AG04450 (cell line): ENCODE results near the gene PXDN. TPM values are rescaled to one million over a fixed set of nuclear protein-coding genes. Genes with fewer than 3 reads are reported as not detected.

Source experiments
- CTCF ChIA-PET: fragments of 300-600, 350-600 bp; formaldehyde crosslinking; extraction: SDS; loops from one replicate; lab custom pipeline; 2022; ENCODE audit warnings: antibody characterized with exemption, inconsistent platforms; lab: Charles Lee
- POLR2A ChIA-PET: fragments of 350-600 bp; formaldehyde crosslinking; extraction: SDS; loops from one replicate; lab custom pipeline; 2021; ENCODE audit warnings: antibody characterized with exemption, inconsistent platforms; lab: Yijun Ruan, JAX
- DNase-seq: peaks from one replicate; pipeline ENCODE4 v3.0.0-alpha.2; 2011; ENCODE audit warnings: low read depth, low spot score
- H3K27ac ChIP-seq: one replicate; pipeline ENCODE4 v1.5.1; 2012; ENCODE audit warnings: low read depth, low read length, control low read depth
- H3K27me3 ChIP-seq: one replicate; pipeline ENCODE4 v1.6.0; 2012; ENCODE audit warnings: low read length; ENCODE audit not compliant: control insufficient read depth, insufficient read depth
- H3K4me3 ChIP-seq: 2 replicates; pipeline ENCODE4 v1.5.1; 2011; ENCODE audit warnings: mild to moderate bottlenecking, low read depth, low read length, control low read depth
- H3K9me3 ChIP-seq: 2 replicates; pipeline ENCODE4 v1.5.1; 2012; ENCODE audit warnings: low read length; ENCODE audit not compliant: control insufficient read depth, insufficient read depth
- polyA plus RNA-seq: library from polyadenylated mRNA; depleted of rRNA; stranded (reverse); fragments of >200 nt; gene quantifications from 2 replicates; pipeline ENCODE4 v1.2.3, GENCODE V29; 2011
- TF ChIP-seq, protein P1 (sequence below): IDR thresholded peaks from 2 replicates; pipeline ENCODE4 v1.5.1; 2011; ENCODE audit warnings: low read depth, low read length, control low read depth, inconsistent platforms

Gene PXDN
- polyA plus RNA-seq, 1 experiment: 271 TPM

DNA sequence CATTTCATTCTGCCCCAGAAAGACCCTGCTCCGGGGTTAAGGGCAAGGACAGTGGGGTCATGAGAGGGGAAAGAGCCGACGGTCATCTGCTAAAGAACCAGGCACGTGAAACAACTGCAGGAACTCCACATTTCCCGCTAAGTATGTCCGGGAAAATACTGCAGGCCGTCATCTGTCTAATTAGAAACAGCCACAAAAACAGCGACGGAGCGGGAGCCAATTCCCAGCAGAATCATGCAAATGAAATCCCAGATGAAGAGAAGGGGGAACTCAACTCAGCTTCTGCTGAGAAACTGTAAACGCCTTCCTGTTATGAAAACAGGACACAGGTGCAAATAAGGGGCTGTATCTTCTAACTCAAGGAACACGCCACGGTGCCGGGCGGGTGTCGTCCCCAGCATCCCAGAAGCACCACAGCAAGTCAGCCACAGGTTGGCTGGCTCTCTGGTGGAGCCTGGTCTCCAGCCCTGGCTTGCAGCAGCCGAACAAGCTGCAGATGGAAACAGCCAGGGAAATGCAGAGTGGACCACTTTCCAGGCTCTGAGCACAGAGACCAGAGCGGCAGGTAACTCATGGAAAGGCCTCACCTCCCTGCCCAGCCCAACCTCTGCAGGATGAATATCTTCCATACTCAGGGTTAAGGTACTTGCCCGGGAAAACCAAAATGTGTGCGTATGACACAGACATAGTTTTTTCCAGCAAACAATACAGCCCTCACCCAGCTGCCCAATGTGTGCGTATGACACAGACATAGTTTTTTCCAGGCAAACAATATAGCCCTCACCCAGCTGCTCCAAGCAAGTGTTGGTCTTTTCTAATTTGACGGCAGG, 28.9 kb downstream of the PXDN start:
- Histone ChIP-seq H3K4me3 (no peak overlapping the region), H3K9me3 (no peaks in the 10 kb centered on the region; the same call in 1 of the 2 replicates), H3K27me3 (no peaks in the 10 kb centered on the region), H3K27ac (peak overlapping the region; percentile 31)
- TF ChIP-seq, protein P1, sequence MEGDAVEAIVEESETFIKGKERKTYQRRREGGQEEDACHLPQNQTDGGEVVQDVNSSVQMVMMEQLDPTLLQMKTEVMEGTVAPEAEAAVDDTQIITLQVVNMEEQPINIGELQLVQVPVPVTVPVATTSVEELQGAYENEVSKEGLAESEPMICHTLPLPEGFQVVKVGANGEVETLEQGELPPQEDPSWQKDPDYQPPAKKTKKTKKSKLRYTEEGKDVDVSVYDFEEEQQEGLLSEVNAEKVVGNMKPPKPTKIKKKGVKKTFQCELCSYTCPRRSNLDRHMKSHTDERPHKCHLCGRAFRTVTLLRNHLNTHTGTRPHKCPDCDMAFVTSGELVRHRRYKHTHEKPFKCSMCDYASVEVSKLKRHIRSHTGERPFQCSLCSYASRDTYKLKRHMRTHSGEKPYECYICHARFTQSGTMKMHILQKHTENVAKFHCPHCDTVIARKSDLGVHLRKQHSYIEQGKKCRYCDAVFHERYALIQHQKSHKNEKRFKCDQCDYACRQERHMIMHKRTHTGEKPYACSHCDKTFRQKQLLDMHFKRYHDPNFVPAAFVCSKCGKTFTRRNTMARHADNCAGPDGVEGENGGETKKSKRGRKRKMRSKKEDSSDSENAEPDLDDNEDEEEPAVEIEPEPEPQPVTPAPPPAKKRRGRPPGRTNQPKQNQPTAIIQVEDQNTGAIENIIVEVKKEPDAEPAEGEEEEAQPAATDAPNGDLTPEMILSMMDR: no peak
- POLR2A ChIA-PET: interaction anchor here (0.7 kb wide), 1 partner anchor 1181 kb away, joined by 14 read pairs; no protein-coding TSS in a partner anchor
- no peak for DNase-seq
- CTCF ChIA-PET: interaction anchor here (1.1 kb wide), 1 partner anchor 103 kb away, joined by 3 read pairs; no protein-coding TSS in a partner anchor

DNA sequence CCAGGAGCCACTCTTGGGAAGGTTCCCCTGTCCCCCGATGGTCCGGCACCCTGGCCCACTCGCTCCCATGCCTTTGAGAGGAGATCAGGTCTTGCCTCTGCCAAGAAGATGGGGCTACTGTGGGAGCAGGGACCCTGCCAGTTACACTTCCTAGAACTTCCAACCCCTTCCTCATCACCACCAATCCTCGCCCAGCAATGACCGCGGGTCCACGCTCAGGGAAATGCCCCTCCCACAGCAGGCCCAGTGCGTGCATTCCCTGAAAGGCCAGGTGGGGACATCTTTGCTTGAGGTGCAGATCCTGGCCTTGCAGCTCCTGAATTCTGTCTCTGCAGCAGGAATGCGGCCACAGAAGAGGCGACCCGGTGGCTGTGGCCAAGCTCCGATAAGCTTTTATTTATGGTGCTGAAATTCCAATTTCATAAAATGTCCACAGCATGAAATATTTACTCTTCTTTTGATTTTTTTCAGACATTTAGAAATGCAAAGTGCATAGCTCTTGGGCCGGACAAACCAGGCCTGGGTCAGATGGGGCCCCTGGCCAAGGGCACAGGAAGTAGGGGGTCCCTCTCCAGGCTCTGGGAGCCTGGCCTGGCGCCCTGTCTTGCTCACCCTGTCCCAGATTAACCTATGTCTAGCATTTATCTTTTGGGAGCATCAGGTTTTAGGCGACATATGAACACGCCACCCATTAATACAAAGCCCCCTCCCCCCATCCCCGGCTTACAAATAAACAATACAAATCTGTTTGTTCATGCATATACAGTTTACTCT, 29.8 kb downstream of the PXDN start:
- Histone ChIP-seq H3K9me3 (no peaks in the 10 kb centered on the region; the same call in 1 of the 2 replicates), H3K4me3 (no peak overlapping the region), H3K27me3 (no peaks in the 10 kb centered on the region), H3K27ac (no peak overlapping the region)
- TF ChIP-seq, protein P1: no peak
- ChIA-PET POLR2A (no interaction called here), CTCF (interaction anchor here (1.1 kb wide), 1 partner anchor 103 kb away, joined by 3 read pairs; no protein-coding TSS in a partner anchor)
- no peak for DNase-seq

DNA sequence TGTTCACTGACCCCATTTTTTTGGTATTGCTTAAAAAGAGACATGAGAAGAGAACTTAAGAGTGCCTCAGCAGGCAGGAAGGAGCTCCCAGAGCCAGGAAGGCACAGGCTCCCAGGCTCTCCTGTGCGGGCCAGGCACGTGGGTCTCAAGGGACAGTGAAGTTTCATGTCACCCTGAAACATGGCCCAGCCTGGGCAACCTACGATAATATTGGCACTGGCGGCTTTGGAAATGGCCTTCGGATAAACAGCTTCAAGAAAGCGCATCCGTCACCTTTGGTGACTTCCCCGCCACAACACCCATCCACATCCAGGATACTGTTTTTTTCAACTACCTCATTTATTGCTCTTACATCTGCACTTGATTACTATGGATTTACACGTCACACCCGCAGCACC, 30.5 kb downstream of the PXDN start:
- H3K27me3 ChIP-seq: no peaks in the 10 kb centered on the region
- H3K4me3 ChIP-seq: no peak overlapping the region
- no peak overlapping the region for H3K27ac ChIP-seq
- no peaks in the 10 kb centered on the region; the same call in 1 of the 2 replicates for H3K9me3 ChIP-seq
- POLR2A ChIA-PET: no interaction called here
- TF ChIP-seq, protein P1: no peak
- CTCF ChIA-PET: no interaction called here
- no peak for DNase-seq

DNA sequence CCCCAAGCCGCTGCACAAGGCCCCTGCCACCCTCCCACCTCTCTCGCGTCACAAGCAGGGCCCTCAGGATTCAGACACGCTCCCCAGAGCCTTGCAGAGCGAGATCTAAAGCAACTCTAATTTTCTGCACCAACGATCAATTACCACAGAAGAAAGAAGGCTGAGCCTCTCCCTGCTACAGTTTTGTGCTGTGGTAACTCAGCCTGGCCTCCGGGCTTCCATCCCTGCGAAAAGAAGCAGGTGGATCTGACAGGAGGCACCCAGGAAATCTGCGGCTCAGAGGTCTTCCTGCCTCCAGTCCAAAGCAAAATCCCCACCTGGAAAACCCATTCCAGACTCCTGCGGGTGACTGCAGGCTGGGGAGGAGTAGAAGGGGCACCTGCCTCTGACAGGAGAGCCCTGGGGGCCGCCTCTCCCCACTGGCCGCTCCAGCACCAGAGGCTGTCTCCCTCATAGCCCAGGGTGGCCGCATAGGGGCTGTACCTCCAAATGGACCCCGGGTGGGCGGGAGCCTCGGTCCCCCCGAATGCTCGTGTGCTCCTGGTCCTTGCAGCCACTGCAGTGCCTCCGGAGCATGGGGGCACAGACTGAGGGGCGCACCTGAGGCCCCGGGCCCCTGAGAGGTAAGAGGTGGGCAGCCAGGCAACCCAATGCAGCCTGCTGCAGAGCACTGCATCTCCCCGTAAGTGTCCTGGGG, 31.0 kb downstream of the PXDN start:
- ChIA-PET POLR2A (no interaction called here), CTCF (no interaction called here)
- TF ChIP-seq, protein P1: no peak
- no peak overlapping the region for H3K4me3 ChIP-seq
- H3K27ac ChIP-seq: no peak overlapping the region
- no peak for DNase-seq
- no peaks in the 10 kb centered on the region for H3K27me3 ChIP-seq
- no peaks in the 10 kb centered on the region; the same call in 1 of the 2 replicates for H3K9me3 ChIP-seq
